HepG2 (cell line): ENCODE measurements around the gene GSK3A. TPM values are rescaled to one million over a fixed set of nuclear protein-coding genes. Genes with fewer than 3 reads are reported as not detected.

Experiments
- BHLHE40 ChIP-seq: IDR thresholded peaks from 2 replicates; pipeline ENCODE4 v1.6.1; 2011; ENCODE audit warnings: low read length, improper control_type of control experiment
- EEA1 ChIP-seq: sonication (generic); formaldehyde crosslinking; IDR thresholded peaks from 2 replicates; pipeline ENCODE4 v1.5.1; 2020; ENCODE audit warnings: mild to moderate bottlenecking, missing genetic modification reagents, borderline replicate concordance
- ELF1 ChIP-seq: sonication (generic); formaldehyde crosslinking; IDR thresholded peaks from 2 replicates; pipeline ENCODE4 v1.4.0; 2020; ENCODE audit warnings: missing genetic modification reagents
- FOXC1 ChIP-seq: sonication (generic); formaldehyde crosslinking; IDR thresholded peaks from 2 replicates; pipeline ENCODE4 v1.8.0; 2022; ENCODE audit warnings: mild to moderate bottlenecking, missing genetic modification reagents, borderline replicate concordance
- POLR2AphosphoS2 ChIP-seq: IDR thresholded peaks from 2 replicates; pipeline ENCODE4 v1.6.1; 2011; ENCODE audit warnings: low read depth, low read length, improper control_type of control experiment
- THAP11 ChIP-seq: IDR thresholded peaks from 2 replicates; pipeline ENCODE4 v1.6.1; 2016; ENCODE audit warnings: missing biosample characterization, missing genetic modification reagents
- ZNF253 ChIP-seq: sonication (generic); formaldehyde crosslinking; IDR thresholded peaks from 2 replicates; pipeline ENCODE4 v1.8.0; 2022; ENCODE audit warnings: mild to moderate bottlenecking, missing genetic modification reagents, borderline replicate concordance
- ZNF292 ChIP-seq: sonication (generic); formaldehyde crosslinking; IDR thresholded peaks from 2 replicates; pipeline ENCODE4 v1.8.1; 2022; ENCODE audit warnings: mild to moderate bottlenecking, low read depth, missing genetic modification reagents, borderline replicate concordance
- ZNF709 ChIP-seq: sonication (generic); formaldehyde crosslinking; IDR thresholded peaks from 2 replicates; pipeline ENCODE4 v1.5.0; 2020; ENCODE audit warnings: mild to moderate bottlenecking, missing genetic modification reagents
- polyA plus RNA-seq, 8 experiments: library from polyadenylated mRNA; depleted of rRNA in 3 of 8; stranded (reverse) in 7 of 8; unstranded in 1 of 8; fragments of >200 nt; fragmentation: Illumina TruSeq in 4 of 8; extraction: Trizol in 4 of 8; gene quantifications; 2 replicates each; pipeline versions ENCODE4 v1.2.1 to v1.2.3, GENCODE V29; 2011 to 2016; ENCODE audit warnings: low read depth in 4 of 8, missing spikeins in 1 of 8, mixed read lengths in 1 of 8; ENCODE audit not compliant: insufficient read depth in 1 of 8
- total RNA-seq, 5 experiments: library from RNA; depleted of rRNA; stranded (reverse); fragments of >200 nt; fragmentation: Illumina TruSeq; extraction: Trizol; gene quantifications; 2 replicates each; pipeline ENCODE4 v1.2.3, GENCODE V29; 2016; ENCODE audit warnings: low read depth in 1 of 5
- TF ChIP-seq, protein P1 (sequence below): sonication (generic); formaldehyde crosslinking; IDR thresholded peaks from 2 replicates; pipeline ENCODE4 v1.5.0; 2020; ENCODE audit warnings: mild to moderate bottlenecking, missing genetic modification reagents, borderline replicate concordance
- TF ChIP-seq, protein P2 (sequence below): sonication (generic); formaldehyde crosslinking; IDR thresholded peaks from 2 replicates; pipeline ENCODE4 v1.8.1; 2022; ENCODE audit warnings: mild to moderate bottlenecking, missing genetic modification reagents
- TF ChIP-seq, protein P3 (sequence below): sonication (generic); formaldehyde crosslinking; IDR thresholded peaks from 2 replicates; pipeline ENCODE4 v1.9.0; 2021; ENCODE audit warnings: missing genetic modification reagents, borderline replicate concordance
- TF ChIP-seq, protein P4 (sequence below), 2 experiments: IDR thresholded peaks; 2 replicates each; pipeline ENCODE4 v1.6.1; 2011 to 2012; ENCODE audit warnings: low read length in 2 of 2, borderline replicate concordance in 1 of 2, low read depth in 1 of 2, mild to moderate bottlenecking in 1 of 2, moderate library complexity in 1 of 2
- TF ChIP-seq, protein P5 (sequence below): sonication (generic); formaldehyde crosslinking; IDR thresholded peaks from 2 replicates; pipeline ENCODE4 v1.4.0; 2020; ENCODE audit warnings: low read depth, mild to moderate bottlenecking, missing genetic modification reagents

GSK3A gene
- total and polyA plus RNA-seq, 2 of the 13 experiments (the other 11 are each of a cell fraction or from before 2014, with no cell fraction given): 16.9 to 52.5 TPM

DNA sequence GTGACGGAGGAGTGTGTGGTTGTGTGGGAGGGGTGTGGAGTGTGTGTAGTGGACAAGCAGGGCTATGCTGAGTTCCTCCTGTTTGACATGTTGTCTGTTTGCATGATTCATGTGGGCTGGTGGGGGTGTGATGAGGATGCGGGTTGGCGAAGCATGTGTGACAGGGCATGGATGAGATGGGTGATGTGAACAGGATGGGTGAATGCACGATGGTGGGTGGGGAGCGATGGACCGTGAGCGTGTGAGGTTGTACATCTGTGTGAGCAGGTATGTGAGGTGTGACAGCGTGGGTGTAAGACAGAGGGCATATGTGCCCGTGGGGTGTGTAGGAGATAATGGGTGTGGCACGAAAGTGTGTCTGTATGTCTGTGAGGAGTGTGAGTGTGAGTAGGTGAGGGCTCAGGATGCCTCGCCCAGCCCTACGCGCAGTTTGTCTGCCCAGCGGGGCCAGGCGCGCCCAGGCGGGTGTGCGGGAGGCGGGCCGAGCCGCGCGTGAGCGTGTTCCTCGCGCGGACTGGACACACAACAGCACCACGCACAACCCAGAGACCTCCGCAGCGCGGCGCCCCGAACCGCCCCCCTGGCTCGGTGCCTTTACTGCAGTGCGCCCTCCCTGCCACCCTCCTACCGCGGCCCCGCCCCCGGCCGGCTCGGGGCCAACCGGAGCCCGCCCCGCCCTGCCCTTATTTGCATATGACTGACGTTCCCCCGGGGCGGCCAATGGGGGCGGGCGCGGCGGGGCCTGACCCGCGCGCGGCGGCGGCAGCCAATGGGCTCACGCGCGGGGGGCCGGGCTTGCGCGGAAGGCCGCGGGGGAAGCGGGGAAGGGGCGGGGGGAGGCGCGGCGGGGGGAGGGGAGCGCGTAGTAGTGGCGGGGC is 41.0 kb upstream of the GSK3A start (continued):
- TF ChIP-seq, protein P1, sequence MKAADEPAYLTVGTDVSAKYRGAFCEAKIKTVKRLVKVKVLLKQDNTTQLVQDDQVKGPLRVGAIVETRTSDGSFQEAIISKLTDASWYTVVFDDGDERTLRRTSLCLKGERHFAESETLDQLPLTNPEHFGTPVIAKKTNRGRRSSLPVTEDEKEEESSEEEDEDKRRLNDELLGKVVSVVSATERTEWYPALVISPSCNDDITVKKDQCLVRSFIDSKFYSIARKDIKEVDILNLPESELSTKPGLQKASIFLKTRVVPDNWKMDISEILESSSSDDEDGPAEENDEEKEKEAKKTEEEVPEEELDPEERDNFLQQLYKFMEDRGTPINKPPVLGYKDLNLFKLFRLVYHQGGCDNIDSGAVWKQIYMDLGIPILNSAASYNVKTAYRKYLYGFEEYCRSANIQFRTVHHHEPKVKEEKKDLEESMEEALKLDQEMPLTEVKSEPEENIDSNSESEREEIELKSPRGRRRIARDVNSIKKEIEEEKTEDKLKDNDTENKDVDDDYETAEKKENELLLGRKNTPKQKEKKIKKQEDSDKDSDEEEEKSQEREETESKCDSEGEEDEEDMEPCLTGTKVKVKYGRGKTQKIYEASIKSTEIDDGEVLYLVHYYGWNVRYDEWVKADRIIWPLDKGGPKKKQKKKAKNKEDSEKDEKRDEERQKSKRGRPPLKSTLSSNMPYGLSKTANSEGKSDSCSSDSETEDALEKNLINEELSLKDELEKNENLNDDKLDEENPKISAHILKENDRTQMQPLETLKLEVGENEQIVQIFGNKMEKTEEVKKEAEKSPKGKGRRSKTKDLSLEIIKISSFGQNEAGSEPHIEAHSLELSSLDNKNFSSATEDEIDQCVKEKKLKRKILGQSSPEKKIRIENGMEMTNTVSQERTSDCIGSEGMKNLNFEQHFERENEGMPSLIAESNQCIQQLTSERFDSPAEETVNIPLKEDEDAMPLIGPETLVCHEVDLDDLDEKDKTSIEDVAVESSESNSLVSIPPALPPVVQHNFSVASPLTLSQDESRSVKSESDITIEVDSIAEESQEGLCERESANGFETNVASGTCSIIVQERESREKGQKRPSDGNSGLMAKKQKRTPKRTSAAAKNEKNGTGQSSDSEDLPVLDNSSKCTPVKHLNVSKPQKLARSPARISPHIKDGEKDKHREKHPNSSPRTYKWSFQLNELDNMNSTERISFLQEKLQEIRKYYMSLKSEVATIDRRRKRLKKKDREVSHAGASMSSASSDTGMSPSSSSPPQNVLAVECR (CRISPR knock-in tag): peak; percentile 72; the same call in 1 of the 2 replicates
- no peak for TF ChIP-seq BHLHE40
- no peak for TF ChIP-seq ZNF292 (CRISPR knock-in tag)
- TF ChIP-seq FOXC1 (CRISPR knock-in tag): no peak
- TF ChIP-seq POLR2AphosphoS2: no peak
- TF ChIP-seq, protein P2, sequence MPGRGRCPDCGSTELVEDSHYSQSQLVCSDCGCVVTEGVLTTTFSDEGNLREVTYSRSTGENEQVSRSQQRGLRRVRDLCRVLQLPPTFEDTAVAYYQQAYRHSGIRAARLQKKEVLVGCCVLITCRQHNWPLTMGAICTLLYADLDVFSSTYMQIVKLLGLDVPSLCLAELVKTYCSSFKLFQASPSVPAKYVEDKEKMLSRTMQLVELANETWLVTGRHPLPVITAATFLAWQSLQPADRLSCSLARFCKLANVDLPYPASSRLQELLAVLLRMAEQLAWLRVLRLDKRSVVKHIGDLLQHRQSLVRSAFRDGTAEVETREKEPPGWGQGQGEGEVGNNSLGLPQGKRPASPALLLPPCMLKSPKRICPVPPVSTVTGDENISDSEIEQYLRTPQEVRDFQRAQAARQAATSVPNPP: no peak
- TF ChIP-seq EEA1: peak; percentile 44; the same call in 1 of the 2 replicates
- TF ChIP-seq, protein P3, sequence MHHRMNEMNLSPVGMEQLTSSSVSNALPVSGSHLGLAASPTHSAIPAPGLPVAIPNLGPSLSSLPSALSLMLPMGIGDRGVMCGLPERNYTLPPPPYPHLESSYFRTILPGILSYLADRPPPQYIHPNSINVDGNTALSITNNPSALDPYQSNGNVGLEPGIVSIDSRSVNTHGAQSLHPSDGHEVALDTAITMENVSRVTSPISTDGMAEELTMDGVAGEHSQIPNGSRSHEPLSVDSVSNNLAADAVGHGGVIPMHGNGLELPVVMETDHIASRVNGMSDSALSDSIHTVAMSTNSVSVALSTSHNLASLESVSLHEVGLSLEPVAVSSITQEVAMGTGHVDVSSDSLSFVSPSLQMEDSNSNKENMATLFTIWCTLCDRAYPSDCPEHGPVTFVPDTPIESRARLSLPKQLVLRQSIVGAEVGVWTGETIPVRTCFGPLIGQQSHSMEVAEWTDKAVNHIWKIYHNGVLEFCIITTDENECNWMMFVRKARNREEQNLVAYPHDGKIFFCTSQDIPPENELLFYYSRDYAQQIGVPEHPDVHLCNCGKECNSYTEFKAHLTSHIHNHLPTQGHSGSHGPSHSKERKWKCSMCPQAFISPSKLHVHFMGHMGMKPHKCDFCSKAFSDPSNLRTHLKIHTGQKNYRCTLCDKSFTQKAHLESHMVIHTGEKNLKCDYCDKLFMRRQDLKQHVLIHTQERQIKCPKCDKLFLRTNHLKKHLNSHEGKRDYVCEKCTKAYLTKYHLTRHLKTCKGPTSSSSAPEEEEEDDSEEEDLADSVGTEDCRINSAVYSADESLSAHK: no peak
- peak; percentile 43; the same call in 1 of the 2 replicates for TF ChIP-seq THAP11 (CRISPR knock-in tag)
- TF ChIP-seq ELF1 (CRISPR knock-in tag): no peak
- TF ChIP-seq, protein P4, sequence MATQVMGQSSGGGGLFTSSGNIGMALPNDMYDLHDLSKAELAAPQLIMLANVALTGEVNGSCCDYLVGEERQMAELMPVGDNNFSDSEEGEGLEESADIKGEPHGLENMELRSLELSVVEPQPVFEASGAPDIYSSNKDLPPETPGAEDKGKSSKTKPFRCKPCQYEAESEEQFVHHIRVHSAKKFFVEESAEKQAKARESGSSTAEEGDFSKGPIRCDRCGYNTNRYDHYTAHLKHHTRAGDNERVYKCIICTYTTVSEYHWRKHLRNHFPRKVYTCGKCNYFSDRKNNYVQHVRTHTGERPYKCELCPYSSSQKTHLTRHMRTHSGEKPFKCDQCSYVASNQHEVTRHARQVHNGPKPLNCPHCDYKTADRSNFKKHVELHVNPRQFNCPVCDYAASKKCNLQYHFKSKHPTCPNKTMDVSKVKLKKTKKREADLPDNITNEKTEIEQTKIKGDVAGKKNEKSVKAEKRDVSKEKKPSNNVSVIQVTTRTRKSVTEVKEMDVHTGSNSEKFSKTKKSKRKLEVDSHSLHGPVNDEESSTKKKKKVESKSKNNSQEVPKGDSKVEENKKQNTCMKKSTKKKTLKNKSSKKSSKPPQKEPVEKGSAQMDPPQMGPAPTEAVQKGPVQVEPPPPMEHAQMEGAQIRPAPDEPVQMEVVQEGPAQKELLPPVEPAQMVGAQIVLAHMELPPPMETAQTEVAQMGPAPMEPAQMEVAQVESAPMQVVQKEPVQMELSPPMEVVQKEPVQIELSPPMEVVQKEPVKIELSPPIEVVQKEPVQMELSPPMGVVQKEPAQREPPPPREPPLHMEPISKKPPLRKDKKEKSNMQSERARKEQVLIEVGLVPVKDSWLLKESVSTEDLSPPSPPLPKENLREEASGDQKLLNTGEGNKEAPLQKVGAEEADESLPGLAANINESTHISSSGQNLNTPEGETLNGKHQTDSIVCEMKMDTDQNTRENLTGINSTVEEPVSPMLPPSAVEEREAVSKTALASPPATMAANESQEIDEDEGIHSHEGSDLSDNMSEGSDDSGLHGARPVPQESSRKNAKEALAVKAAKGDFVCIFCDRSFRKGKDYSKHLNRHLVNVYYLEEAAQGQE (IDR thresholded peaks at IDR 0.05; ENCODE audit: borderline replicate concordance in 1 of 2, low read depth in 1 of 2, low read length in 2 of 2): no peak
- TF ChIP-seq, protein P5, sequence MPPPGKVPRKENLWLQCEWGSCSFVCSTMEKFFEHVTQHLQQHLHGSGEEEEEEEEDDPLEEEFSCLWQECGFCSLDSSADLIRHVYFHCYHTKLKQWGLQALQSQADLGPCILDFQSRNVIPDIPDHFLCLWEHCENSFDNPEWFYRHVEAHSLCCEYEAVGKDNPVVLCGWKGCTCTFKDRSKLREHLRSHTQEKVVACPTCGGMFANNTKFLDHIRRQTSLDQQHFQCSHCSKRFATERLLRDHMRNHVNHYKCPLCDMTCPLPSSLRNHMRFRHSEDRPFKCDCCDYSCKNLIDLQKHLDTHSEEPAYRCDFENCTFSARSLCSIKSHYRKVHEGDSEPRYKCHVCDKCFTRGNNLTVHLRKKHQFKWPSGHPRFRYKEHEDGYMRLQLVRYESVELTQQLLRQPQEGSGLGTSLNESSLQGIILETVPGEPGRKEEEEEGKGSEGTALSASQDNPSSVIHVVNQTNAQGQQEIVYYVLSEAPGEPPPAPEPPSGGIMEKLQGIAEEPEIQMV: 0 out of 2 replicates have a peak, but pooled peaks have one; percentile 33
- TF ChIP-seq ZNF253: no peak
- no peak for TF ChIP-seq ZNF709
